HuH-7 (cell line): Measurements from ENCODE around the gene KIAA1549.

Experiments
- DNase-seq: peaks from one replicate; pipeline ENCODE4 v3.0.0; 2011; ENCODE audit warnings: low spot score

KIAA1549 gene

GRCh38 chr7:138975343-138976104, 5.7 kb downstream of the KIAA1549 start:
- DNase-seq: no peak

- no peak for DNase-seq
Observed at GRCh38 chr7:138974675-138975292, 6.4 kb downstream of the KIAA1549 start.

GRCh38 chr7:138974103-138974502, 7.1 kb downstream of the KIAA1549 start:
- DNase-seq: no peak

- no peak for DNase-seq
Observed at GRCh38 chr7:138970952-138971351, 10.2 kb downstream of the KIAA1549 start.

DNA sequence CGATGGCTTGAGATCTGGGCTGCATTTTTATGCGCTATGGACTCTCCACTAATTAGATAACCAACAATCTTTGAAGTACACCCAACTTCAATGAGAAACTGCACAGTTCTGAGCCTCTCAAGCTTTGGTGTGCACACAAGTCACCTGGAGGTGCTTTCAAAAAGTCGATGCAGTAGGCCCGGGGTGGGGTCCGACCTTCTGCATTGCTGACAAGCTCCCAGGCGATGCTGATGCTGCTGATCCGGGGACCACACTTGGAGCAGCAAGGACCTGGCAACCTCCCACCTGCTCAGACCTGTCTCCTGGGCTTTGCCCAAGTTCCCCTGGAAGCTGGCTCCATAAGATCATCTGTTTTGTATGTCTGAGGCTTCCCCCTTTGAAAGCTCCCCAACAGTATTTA, 10.7 kb downstream of the KIAA1549 start:
- DNase-seq: no peak

- no peak for DNase-seq
Observed at GRCh38 chr7:138967159-138967558, 14.0 kb downstream of the KIAA1549 start.

GRCh38 chr7:138964624-138965436, 16.4 kb downstream of the KIAA1549 start:
- no peak for DNase-seq

- DNase-seq: no peak
Observed at GRCh38 chr7:138963675-138964074, 17.5 kb downstream of the KIAA1549 start.

- DNase-seq: no peak
Observed at GRCh38 chr7:138962561-138963270, 18.5 kb downstream of the KIAA1549 start.

- DNase-seq: no peak
Observed at GRCh38 chr7:138961159-138961558, 20.0 kb downstream of the KIAA1549 start.

DNA sequence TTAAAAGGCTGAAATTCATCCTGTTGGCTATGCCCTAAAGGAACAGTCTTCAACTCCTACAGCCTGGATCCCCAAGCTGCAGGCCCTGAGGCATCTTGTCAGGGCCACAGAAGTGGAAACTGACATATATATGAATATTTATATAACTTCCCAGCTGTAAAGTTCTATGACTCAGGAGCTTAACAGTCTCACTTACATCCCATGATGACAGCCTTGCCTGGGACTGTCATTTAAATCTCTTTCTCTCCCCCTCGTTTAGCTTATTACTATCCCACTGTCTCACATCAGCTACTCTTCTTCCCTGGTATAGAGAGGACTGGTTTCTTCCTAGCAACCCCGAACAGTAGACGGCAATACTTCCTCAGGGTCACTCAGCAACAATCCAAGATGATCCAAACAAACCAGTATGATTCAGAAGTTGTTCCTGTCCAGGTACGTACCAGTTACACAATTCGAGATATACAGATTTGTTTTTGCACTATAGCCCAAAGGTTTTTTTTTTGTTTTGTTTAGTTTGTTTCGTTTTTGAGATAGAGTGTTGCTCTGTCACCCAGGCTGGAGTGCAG, 22.7 kb downstream of the KIAA1549 start:
- DNase-seq: no peak

GRCh38 chr7:138957753-138958390, 23.3 kb downstream of the KIAA1549 start:
- DNase-seq: no peak

DNA sequence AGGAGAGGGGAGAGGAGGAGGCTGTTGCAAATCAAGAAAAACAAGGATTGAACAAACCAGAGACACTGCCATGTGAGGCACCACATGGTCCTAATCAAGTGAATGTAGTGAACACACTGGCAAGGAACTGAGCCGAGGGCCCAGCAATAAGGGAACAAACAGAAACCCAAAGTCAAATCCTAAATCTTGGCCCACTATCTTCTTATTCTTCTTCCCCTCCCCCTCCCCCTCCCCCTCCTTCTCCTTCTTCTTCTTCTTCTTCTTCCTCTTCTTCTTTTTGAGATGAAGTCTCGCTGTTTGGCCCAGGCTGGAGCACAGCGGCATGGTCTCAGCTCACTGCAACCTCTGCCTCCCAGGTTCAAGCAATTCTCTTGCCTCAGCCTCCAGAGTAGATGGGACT, 24.0 kb downstream of the KIAA1549 start:
- no peak for DNase-seq

DNA sequence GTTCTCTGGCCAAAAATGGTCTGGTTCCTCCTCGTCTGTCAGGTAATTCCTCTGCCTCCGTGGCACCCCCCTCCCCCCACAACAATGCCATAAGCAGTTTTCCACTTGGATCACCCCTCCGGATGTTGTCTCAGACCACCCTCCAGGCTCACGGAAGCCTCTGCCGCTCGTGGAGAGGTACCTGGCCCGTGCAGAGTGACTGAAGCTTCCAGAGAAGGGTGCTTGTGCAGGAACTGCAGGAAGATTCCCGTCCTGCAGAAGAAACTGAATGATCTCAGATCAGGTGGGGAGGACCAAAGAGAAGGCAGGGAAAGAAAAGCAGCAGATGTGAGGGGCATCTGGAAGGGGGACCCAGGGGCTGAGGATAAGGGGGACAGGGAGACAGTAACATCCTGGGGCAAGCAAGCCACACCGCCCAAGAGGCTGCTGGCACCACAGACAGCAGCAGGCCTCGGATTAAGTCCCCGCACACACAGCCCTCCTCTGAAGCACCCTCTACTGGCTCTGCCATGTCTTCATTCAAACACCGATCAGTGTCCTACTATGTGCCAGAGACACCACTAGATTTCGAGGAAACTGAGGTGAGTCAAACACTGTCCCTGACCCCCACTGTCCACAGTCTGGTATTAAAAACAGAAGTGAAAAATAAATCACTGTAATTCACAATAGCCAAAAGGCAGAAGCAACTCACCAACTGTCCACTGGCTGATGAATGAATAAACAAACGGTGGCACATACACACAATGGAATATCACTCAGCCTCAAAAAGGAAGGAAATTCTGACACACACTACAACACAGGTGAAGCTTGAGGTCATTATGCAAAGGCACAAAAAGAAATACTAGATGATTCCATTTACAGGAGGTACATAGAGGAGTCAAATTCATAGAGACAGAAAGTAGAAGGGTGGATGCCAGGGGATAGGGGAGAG, 26.4 kb downstream of the KIAA1549 start:
- DNase-seq: no peak

- DNase-seq: no peak
Observed at GRCh38 chr7:138952791-138953190, 28.4 kb downstream of the KIAA1549 start.

- no peak for DNase-seq
Observed at GRCh38 chr7:138951953-138952352, 29.2 kb downstream of the KIAA1549 start.

DNA sequence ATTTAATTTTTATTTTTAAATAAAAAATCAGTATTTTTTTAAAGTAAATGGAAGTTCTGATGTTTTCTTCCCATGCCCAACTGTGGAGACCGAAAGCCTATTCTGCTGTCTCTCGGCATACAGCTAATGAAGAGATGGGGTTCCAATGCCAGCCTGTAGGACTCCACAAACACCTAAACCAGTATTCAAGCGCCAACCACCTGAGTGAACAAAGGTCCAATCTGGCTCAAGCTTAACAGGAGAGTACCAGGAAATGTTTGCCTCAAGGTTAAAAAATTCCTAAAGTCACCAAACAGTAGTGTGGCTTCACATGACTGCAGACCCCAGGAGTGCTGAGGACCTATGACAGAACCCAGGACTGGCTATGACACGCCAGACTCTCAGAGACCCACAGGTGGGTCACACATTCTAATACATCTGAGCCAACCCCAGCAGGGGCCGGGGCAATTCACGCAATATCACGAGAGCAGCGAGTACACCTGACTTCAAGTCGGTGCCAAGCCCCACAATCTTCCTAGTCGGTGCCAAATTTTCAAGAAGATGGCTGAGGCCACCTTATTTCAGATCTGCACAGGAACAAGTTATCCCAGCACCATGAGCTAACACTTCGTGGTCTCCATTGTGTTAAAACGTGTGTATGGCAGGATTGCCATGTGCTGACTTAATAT, 31.6 kb downstream of the KIAA1549 start:
- DNase-seq: no peak

- DNase-seq: no peak
Observed at GRCh38 chr7:138948403-138948802, 32.8 kb downstream of the KIAA1549 start.

DNA sequence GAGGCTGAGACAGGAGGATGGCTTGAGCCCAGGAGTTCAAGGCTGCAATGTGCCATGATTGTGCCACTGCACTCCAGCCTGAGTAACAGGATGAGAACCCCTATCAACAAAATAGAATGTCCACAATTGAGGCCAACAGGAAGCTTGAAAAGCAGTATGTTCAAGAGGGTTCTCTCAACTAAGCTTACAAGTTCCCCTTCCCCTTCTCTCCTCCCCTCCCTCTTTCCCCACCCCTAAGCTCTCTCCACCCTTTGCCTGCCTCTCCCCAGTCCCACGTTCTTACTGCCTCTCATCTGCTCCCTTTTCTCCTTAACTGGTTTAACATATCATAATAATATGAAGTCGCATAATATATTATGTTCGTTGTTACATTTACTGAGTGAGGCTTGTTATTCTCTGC, 35.4 kb downstream of the KIAA1549 start:
- DNase-seq: no peak

GRCh38 chr7:138945154-138945553, 36.0 kb downstream of the KIAA1549 start:
- DNase-seq: no peak
